Measurements from ENCODE around the gene INO80D.

The INO80D gene

DNA sequence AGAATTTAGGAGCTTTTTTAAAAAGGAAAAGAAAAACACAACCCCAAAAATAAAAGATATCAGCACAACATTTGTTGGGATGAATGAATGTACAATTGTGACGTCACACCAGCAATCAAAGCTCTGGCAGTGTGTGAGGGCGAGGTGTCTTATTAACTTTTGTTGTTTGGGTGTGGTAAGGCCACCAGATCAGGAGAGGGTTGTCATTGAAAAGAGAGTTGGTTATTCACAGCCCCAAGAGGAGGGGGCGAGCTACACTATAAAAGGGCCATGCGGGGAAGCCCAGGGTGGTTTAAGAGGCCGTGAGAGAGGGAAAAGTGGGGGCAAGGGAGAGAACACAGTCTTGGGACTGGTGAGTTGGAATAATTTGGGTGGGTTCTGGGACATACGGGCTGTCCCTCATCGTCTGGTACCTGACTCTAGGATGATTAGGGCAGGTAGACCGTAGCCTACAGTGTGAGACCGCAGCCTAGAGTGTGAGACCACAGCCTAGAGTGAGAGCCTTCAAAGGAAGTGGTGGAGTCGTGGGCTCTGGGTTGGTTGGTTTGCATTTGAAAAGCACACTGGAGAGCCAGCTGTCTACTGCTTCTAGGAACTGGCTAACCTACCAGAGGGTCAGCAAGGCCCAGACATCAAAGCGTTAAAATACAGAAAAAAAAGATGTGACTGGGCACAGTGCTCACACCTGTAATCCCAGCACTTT is 128.4 kb downstream of the INO80D start:
- ATAC-seq, result no peak
- no peak for TF ChIP-seq PPARA (CRISPR knock-in tag; IDR thresholded peaks at IDR 0.05; ENCODE audit: borderline replicate concordance)
- TF ChIP-seq, protein P1, sequence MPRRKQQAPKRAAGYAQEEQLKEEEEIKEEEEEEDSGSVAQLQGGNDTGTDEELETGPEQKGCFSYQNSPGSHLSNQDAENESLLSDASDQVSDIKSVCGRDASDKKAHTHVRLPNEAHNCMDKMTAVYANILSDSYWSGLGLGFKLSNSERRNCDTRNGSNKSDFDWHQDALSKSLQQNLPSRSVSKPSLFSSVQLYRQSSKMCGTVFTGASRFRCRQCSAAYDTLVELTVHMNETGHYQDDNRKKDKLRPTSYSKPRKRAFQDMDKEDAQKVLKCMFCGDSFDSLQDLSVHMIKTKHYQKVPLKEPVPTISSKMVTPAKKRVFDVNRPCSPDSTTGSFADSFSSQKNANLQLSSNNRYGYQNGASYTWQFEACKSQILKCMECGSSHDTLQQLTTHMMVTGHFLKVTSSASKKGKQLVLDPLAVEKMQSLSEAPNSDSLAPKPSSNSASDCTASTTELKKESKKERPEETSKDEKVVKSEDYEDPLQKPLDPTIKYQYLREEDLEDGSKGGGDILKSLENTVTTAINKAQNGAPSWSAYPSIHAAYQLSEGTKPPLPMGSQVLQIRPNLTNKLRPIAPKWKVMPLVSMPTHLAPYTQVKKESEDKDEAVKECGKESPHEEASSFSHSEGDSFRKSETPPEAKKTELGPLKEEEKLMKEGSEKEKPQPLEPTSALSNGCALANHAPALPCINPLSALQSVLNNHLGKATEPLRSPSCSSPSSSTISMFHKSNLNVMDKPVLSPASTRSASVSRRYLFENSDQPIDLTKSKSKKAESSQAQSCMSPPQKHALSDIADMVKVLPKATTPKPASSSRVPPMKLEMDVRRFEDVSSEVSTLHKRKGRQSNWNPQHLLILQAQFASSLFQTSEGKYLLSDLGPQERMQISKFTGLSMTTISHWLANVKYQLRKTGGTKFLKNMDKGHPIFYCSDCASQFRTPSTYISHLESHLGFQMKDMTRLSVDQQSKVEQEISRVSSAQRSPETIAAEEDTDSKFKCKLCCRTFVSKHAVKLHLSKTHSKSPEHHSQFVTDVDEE (CRISPR knock-in tag; IDR thresholded peaks at IDR 0.05), result no peak
- no peak for TF ChIP-seq TOX (CRISPR knock-in tag; IDR thresholded peaks at IDR 0.05; ENCODE audit: borderline replicate concordance)
- TF ChIP-seq TCF4 (CRISPR knock-in tag; IDR thresholded peaks at IDR 0.05; ENCODE audit: borderline replicate concordance), result no peak
- no peak for TF ChIP-seq ZFP30 (CRISPR knock-in tag; IDR thresholded peaks at IDR 0.05)
- TF ChIP-seq BACH2 (CRISPR knock-in tag; IDR thresholded peaks at IDR 0.05; ENCODE audit: borderline replicate concordance), result no peak
- TF ChIP-seq ZNF565 (CRISPR knock-in tag; conservative IDR thresholded peaks at IDR 0.05; ENCODE audit: low read depth), result no peak
- no peak for TF ChIP-seq ZC3H10 (CRISPR knock-in tag; IDR thresholded peaks at IDR 0.05)
- TF ChIP-seq OSR1 (CRISPR knock-in tag; IDR thresholded peaks at IDR 0.05), result no peak
- TF ChIP-seq GLIS3 (CRISPR knock-in tag; IDR thresholded peaks at IDR 0.05), result no peak
- TF ChIP-seq CSDC2 (CRISPR knock-in tag; IDR thresholded peaks at IDR 0.05), result no peak
- no peak for TF ChIP-seq ZNF8 (CRISPR knock-in tag; IDR thresholded peaks at IDR 0.05)
- TF ChIP-seq SNAI2 (CRISPR knock-in tag; IDR thresholded peaks at IDR 0.05), result no peak
- no peak for TF ChIP-seq POU6F1 (CRISPR knock-in tag; IDR thresholded peaks at IDR 0.05; ENCODE audit: borderline replicate concordance, low read depth)
- TF ChIP-seq, protein P2, sequence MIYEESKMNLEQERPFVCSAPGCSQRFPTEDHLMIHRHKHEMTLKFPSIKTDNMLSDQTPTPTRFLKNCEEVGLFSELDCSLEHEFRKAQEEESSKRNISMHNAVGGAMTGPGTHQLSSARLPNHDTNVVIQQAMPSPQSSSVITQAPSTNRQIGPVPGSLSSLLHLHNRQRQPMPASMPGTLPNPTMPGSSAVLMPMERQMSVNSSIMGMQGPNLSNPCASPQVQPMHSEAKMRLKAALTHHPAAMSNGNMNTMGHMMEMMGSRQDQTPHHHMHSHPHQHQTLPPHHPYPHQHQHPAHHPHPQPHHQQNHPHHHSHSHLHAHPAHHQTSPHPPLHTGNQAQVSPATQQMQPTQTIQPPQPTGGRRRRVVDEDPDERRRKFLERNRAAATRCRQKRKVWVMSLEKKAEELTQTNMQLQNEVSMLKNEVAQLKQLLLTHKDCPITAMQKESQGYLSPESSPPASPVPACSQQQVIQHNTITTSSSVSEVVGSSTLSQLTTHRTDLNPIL (CRISPR knock-in tag; IDR thresholded peaks at IDR 0.05; ENCODE audit: low read depth), result no peak
- no peak for TF ChIP-seq ARNTL (CRISPR knock-in tag; IDR thresholded peaks at IDR 0.05; ENCODE audit: borderline replicate concordance, low read depth)
- TF ChIP-seq ISL1 (CRISPR knock-in tag; IDR thresholded peaks at IDR 0.05), result no peak
- TF ChIP-seq, protein P3, sequence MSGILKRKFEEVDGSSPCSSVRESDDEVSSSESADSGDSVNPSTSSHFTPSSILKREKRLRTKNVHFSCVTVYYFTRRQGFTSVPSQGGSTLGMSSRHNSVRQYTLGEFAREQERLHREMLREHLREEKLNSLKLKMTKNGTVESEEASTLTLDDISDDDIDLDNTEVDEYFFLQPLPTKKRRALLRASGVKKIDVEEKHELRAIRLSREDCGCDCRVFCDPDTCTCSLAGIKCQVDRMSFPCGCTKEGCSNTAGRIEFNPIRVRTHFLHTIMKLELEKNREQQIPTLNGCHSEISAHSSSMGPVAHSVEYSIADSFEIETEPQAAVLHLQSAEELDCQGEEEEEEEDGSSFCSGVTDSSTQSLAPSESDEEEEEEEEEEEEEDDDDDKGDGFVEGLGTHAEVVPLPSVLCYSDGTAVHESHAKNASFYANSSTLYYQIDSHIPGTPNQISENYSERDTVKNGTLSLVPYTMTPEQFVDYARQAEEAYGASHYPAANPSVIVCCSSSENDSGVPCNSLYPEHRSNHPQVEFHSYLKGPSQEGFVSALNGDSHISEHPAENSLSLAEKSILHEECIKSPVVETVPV (CRISPR knock-in tag; IDR thresholded peaks at IDR 0.05), result no peak
- no peak for TF ChIP-seq ESRRG (CRISPR knock-in tag; IDR thresholded peaks at IDR 0.05)
- no peak for TF ChIP-seq ZNF70 (CRISPR knock-in tag; IDR thresholded peaks at IDR 0.05)

- ATAC-seq, result no peak
- no peak for TF ChIP-seq SNAI2 (CRISPR knock-in tag; IDR thresholded peaks at IDR 0.05)
These were observed 131.3 kb downstream of the INO80D start for GRCh38 chr2:205954707-205955106.

DNA sequence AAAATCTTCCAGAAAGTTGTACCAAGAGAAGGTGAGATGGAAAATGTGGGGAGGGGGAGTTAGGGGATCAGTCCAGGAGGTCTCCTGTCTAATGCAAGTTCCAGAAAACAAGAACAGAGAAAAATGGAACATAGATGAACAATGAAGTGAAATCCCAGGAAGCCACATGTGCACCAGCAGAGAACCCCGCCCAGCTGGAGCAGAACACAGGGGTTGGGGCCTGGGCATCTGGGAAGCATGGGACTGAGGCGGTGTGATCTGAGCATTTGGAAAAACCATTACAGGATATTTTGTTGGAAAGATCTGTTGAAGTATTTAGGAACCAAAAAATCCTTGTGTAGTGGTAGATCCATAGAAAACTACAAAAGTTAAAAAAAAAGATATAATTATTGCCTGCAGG is 133.7 kb downstream of the INO80D start:
- no peak for ATAC-seq
- TF ChIP-seq GLIS3 (CRISPR knock-in tag; IDR thresholded peaks at IDR 0.05) (no peak), ZNF70 (CRISPR knock-in tag; IDR thresholded peaks at IDR 0.05) (no peak), CSDC2 (CRISPR knock-in tag; IDR thresholded peaks at IDR 0.05) (no peak)
- TF ChIP-seq, protein P3 (CRISPR knock-in tag; IDR thresholded peaks at IDR 0.05), result no peak
- TF ChIP-seq, protein P1 (CRISPR knock-in tag; IDR thresholded peaks at IDR 0.05), result no peak
- TF ChIP-seq, protein P2 (CRISPR knock-in tag; IDR thresholded peaks at IDR 0.05; ENCODE audit: low read depth), result no peak

All from SK-N-SH treated with all-trans-retinoic acid at 6 μM for 48 hours (cell line).